ENCODE results near the gene SEMA6A. TPM values are rescaled to one million over a fixed set of nuclear protein-coding genes. Genes with fewer than 3 reads are reported as not detected.

The SEMA6A gene
- total and polyA plus RNA-seq, 4 donors: 3.7 to 11.4 (median 5.6) TPM

GRCh38 chr5:116521173-116521872, 53.3 kb downstream of the SEMA6A start:
- H3K4me1 ChIP-seq (ENCODE audit: control insufficient read depth in 4 of 4, insufficient read depth in 4 of 4, low read length in 3 of 4): peaks cover 0 to 3% (median under 1%) of the 10 kb centered on the region in 4 donors
- no peak for DNase-seq (ENCODE audit: low spot score)

GRCh38 chr5:116520771-116521170, 53.9 kb downstream of the SEMA6A start:
- no peaks in the 10 kb centered on the region for H3K27me3 ChIP-seq (ENCODE audit: control insufficient read depth in 4 of 4, insufficient read depth in 4 of 4, low read length in 3 of 4)
- no peak for DNase-seq (ENCODE audit: low spot score)
- no peak overlapping the region for H3K27ac ChIP-seq (ENCODE audit: low read depth in 1 of 2, low read length in 2 of 2)
- peaks cover 0 to under 1% (median 0%) of the 10 kb centered on the region in 4 donors for H3K4me1 ChIP-seq (ENCODE audit: control insufficient read depth in 4 of 4, insufficient read depth in 4 of 4, low read length in 3 of 4)
- H3K9me3 ChIP-seq (ENCODE audit: control insufficient read depth in 4 of 4, low read length in 3 of 4): no peaks in the 10 kb centered on the region
- H3K9ac ChIP-seq (ENCODE audit: low read depth in 1 of 2, low read length in 2 of 2): no peak overlapping the region
- H3K4me3 ChIP-seq (ENCODE audit: low read depth in 1 of 3, low read length in 3 of 3): no peak overlapping the region
- no peaks in the 10 kb centered on the region for H3K36me3 ChIP-seq (ENCODE audit: control insufficient read depth in 4 of 4, insufficient read depth in 3 of 4, low read depth in 1 of 4, low read length in 3 of 4)
- WGBS: 85% methylated on average over 1 of the region's 1 CpG
- TF ChIP-seq ZBTB33 (IDR thresholded peaks at IDR 0.05): no peak
- TF ChIP-seq GABPA (IDR thresholded peaks at IDR 0.05 in 1 of 2, conservative IDR thresholded peaks at IDR 0.05 in 1 of 2): no peak
- no peak for TF ChIP-seq HNF4G (IDR thresholded peaks at IDR 0.05)
- no peak for TF ChIP-seq RXRA (IDR thresholded peaks at IDR 0.05)
- TF ChIP-seq JUND (IDR thresholded peaks at IDR 0.05): no peak
- no peak for TF ChIP-seq TAF1 (conservative IDR thresholded peaks at IDR 0.05)
- no peak for TF ChIP-seq FOXA1 (IDR thresholded peaks at IDR 0.05)
- TF ChIP-seq SP1 (IDR thresholded peaks at IDR 0.05): no peak
- TF ChIP-seq CTCF (IDR thresholded peaks at IDR 0.05; ENCODE audit: low read depth, low read length, missing input control): no peak

More at GRCh38 chr5:116521173-116521872, 53.3 kb downstream of the SEMA6A start:
- Histone ChIP-seq H3K9ac (ENCODE audit: low read depth in 1 of 2, low read length in 2 of 2) (no peak overlapping the region), H3K4me3 (ENCODE audit: low read depth in 1 of 3, low read length in 3 of 3) (no peak overlapping the region), H3K27ac (ENCODE audit: low read depth in 1 of 2, low read length in 2 of 2) (no peak overlapping the region), H3K36me3 (ENCODE audit: control insufficient read depth in 4 of 4, insufficient read depth in 3 of 4, low read depth in 1 of 4, low read length in 3 of 4) (no peaks in the 10 kb centered on the region), H3K27me3 (ENCODE audit: control insufficient read depth in 4 of 4, insufficient read depth in 4 of 4, low read length in 3 of 4) (no peaks in the 10 kb centered on the region), H3K9me3 (ENCODE audit: control insufficient read depth in 4 of 4, low read length in 3 of 4) (no peaks in the 10 kb centered on the region)
- 87% methylated on average over 5 of the region's 5 CpGs for WGBS
- TF ChIP-seq YY1 (IDR thresholded peaks at IDR 0.05) (no peak), HNF4G (IDR thresholded peaks at IDR 0.05) (no peak), GABPA (IDR thresholded peaks at IDR 0.05 in 1 of 2, conservative IDR thresholded peaks at IDR 0.05 in 1 of 2) (no peak), RXRA (IDR thresholded peaks at IDR 0.05) (no peak), MAX (IDR thresholded peaks at IDR 0.05) (no peak), ATF3 (IDR thresholded peaks at IDR 0.05) (no peak), CTCF (IDR thresholded peaks at IDR 0.05; ENCODE audit: low read depth, low read length, missing input control) (no peak), RAD21 (IDR thresholded peaks at IDR 0.05) (no peak), ZBTB33 (IDR thresholded peaks at IDR 0.05) (no peak), FOXA1 (IDR thresholded peaks at IDR 0.05) (no peak), HNF4A (conservative IDR thresholded peaks at IDR 0.05) (no peak), TAF1 (conservative IDR thresholded peaks at IDR 0.05) (no peak)

Measured in liver (tissue), 9 donors.